Activated CD8-positive, alpha-beta T cell treated with anti-CD3 and anti-CD28 coated beads, Interleukin-2, amount 10 ng/mL, durations not matched to agents 7 days and 5 days (primary cell): ENCODE measurements around the gene VAMP2. TPM values are rescaled to one million over a fixed set of nuclear protein-coding genes. Genes with fewer than 3 reads are reported as not detected.
"Not testable (repeated sequence)": the region's sequence is repeated elsewhere in the genome, so short reads cannot be mapped to it uniquely, and the experiment has no call there.

ENCODE experiments used
- ATAC-seq: fragments of 150-1000 bp; cut with Tn5 transposase; one replicate; pipeline ENCODE4 v1.10.0; 2021; ENCODE audit warnings: moderate library complexity
- CTCF ChIA-PET: fragments of 350-600 bp; sonication (Branson Sonifier 250); formaldehyde crosslinking; loops from one replicate; lab custom pipeline; 2021; ENCODE audit warnings: antibody characterized with exemption; lab: Charles Lee
- POLR2A ChIA-PET: fragments of 350-600 bp; sonication (Branson Sonifier 250); formaldehyde crosslinking; loops from one replicate; lab custom pipeline; 2021; ENCODE audit warnings: antibody characterized with exemption; lab: Charles Lee
- DNase-seq: peaks from one replicate; pipeline ENCODE4 v3.0.0-alpha.2; 2020
- H3K27ac Mint-ChIP-seq: one replicate; pipeline ENCODE4 v1.8.0; 2021; ENCODE audit warnings: mild to moderate bottlenecking, mixed read lengths
- H3K27me3 Mint-ChIP-seq: one replicate; pipeline ENCODE4 v1.8.0; 2021; ENCODE audit warnings: low read depth, mixed read lengths
- H3K36me3 Mint-ChIP-seq: one replicate; pipeline ENCODE4 v1.8.0; 2021; ENCODE audit warnings: low read depth, mixed read lengths
- H3K4me1 Mint-ChIP-seq: one replicate; pipeline ENCODE4 v1.8.0; 2021; ENCODE audit warnings: low read depth, mixed read lengths
- H3K4me3 Mint-ChIP-seq: one replicate; pipeline ENCODE4 v1.8.0; 2021; ENCODE audit warnings: mild to moderate bottlenecking, mixed read lengths
- H3K9me3 Mint-ChIP-seq: one replicate; pipeline ENCODE4 v1.8.0; 2022; ENCODE audit warnings: mixed read lengths; ENCODE audit not compliant: insufficient read depth
- total RNA-seq, 2 experiments: library from RNA; stranded (reverse); gene quantifications; one replicate each; pipeline ENCODE4 v1.2.3, GENCODE V29; 2021

VAMP2 gene
- total RNA-seq, 2 experiments from 2014 or later, result 56.3 to 56.7 TPM

DNA sequence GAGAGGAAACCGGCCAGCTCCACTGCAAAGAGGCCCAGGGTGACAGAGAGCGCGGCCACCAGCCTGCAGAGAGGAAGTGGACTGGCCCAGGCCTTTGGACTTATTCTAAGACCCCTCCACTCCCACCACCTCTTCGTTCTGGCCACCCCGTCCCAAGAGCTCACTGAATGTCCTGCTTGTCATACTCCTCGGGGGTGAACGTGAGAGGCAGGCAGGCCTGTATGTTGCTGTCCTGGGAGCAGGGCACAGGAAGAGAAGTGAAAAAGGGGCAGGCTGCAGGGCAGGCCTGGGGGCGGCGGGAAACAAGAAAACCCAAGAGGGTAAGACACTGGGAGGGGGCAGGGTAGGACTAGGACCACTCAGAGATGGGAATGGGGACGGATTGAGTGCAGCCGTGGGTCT lies 13.0 kb upstream of the VAMP2 start:
- CTCF ChIA-PET, result interaction anchor here (1.2 to 1.9 kb wide), 3 partner anchors 11 to 56 kb away, joined by 5 to 7 read pairs (median 6); partner anchors contain the start of gene BORCS6
- DNase-seq (no peak), ATAC-seq (peak; percentile 3)
- no peaks in the 10 kb centered on the region for H3K27me3 Mint-ChIP-seq
- H3K4me3 Mint-ChIP-seq, result peak overlapping the region; percentile 96
- no peaks in the 10 kb centered on the region for H3K9me3 Mint-ChIP-seq
- POLR2A ChIA-PET, result interaction anchor here (0.5 to 2.4 kb wide), 8 partner anchors 11 to 343 kb away, joined by 3 to 13 read pairs (median 5); partner anchors contain the start of genes CTC1 and VAMP2
- H3K27ac Mint-ChIP-seq, result peak overlapping the region; percentile 88
- H3K36me3 Mint-ChIP-seq, result peaks cover 6% of the 10 kb centered on the region
- H3K4me1 Mint-ChIP-seq, result peaks cover 50% of the 10 kb centered on the region

DNA sequence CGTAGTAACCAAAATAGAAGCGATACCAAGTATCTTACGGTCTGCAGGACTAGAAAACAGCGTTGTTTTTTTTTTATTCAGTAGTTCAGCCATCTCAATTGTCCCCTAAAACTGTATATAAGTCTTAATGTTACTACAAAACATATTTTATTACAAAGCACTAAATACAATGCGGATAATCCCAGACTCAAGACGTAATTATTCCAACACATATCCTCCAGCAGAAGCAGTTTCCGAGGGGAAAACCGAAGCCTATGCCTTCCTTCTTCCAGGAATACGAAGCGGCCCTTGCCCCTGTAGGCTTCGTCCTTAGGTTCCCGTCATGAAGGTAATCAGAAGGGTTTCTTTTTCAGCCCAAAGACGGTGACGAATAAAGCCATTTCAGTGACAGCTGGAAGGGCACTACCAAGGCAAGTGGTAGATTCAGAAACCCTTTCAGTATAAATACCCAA lies 11.1 kb upstream of the VAMP2 start:
- H3K27ac Mint-ChIP-seq, result peak overlapping the region; percentile 99
- H3K4me1 Mint-ChIP-seq, result peaks cover 50% of the 10 kb centered on the region
- CTCF ChIA-PET, result interaction anchor here (0.7 to 1.9 kb wide), 10 partner anchors 8 to 153 kb away, joined by 3 to 6 read pairs (median 4); partner anchors contain the start of genes ALOXE3 and BORCS6

DNA sequence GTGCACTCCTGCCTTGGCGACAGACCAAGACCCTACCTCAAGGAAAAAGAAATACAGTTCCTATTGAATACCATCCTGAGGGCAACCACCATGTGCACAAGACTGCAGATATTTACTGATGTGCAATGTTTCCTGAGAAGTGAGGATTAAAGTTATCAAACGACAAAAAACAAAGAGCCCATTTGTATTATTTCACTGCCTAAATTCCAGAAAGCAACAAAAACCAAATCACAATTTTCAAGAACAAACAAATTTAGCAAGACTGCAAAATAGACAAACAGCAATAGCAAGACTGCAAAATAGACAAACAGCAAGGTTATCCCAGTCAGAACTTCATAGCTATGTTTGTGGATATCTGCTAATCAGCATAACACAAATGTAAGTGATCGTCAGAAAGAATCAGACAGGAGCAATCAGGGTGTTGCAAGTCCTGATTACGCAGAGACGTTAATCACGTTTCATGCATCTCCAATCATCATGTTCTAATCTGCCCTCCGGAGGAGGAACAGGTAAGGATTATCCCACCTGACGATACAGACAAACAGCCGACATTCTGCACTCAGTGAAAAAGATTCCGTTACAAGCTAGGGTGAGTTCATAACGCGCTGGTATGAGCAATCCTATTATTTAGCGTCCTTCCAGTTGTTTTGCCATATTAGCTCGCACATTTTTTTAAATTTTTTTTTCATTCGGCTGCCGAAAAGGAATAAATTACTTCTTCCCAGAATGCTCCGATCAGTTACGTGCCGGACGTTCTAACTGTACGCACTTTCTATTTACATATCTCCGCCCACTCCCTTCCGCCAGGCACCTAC lies 10.5 kb upstream of the VAMP2 start:
- peak; percentile 90 for DNase-seq
- no peaks in the 10 kb centered on the region for H3K9me3 Mint-ChIP-seq
- CTCF ChIA-PET, result interaction anchor here (0.7 to 1.9 kb wide), 13 partner anchors 9 to 227 kb away, joined by 3 to 6 read pairs (median 3); partner anchors contain the start of genes ALOXE3 and BORCS6
- H3K27me3 Mint-ChIP-seq, result no peaks in the 10 kb centered on the region
- peaks cover 50% of the 10 kb centered on the region for H3K4me1 Mint-ChIP-seq
- ATAC-seq, result peak; percentile 79
- H3K36me3 Mint-ChIP-seq, result peaks cover 6% of the 10 kb centered on the region
- H3K27ac Mint-ChIP-seq, result peak overlapping the region; percentile 99
- POLR2A ChIA-PET, result interaction anchor here (0.5 to 3.9 kb wide), 61 partner anchors 10 to 1513 kb away, joined by 3 to 343 read pairs (median 6); partner anchors contain the start of genes AURKB, BORCS6, CNTROB and CTC1
- H3K4me3 Mint-ChIP-seq, result peak overlapping the region; percentile 85

More for the DNA sequence above, 11.1 kb upstream of the VAMP2 start:
- Mint-ChIP-seq H3K4me3 (peak overlapping the region; percentile 85), H3K9me3 (no peaks in the 10 kb centered on the region), H3K27me3 (no peaks in the 10 kb centered on the region), H3K36me3 (peaks cover 6% of the 10 kb centered on the region)
- no peak for DNase-seq
- no peak for ATAC-seq
- POLR2A ChIA-PET, result interaction anchor here (0.5 to 3.9 kb wide), 52 partner anchors 9 to 1514 kb away, joined by 3 to 343 read pairs (median 7); partner anchors contain the start of genes AURKB, BORCS6, CNTROB and CTC1

DNA sequence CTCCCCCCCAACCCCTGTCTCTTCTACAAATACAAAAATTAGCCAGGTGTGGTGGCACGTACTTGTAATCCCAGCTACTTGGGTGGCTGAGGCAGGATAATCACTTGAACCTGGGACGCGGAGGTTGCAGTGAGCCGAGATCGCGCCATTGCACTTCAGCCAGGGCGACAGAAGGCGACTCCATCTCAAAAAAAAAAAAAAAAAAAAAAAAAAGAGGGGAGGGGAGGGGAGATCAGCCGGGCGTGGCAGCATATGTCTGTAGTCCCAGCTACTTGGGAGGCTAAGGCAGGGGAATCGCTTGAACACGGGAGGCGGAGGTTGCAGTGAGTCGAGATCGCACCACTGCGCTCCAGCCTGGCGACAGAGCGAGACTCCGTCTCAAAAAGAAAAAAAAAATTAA lies 7.4 kb upstream of the VAMP2 start:
- peaks cover 36% of the 10 kb centered on the region for H3K4me1 Mint-ChIP-seq
- H3K27ac Mint-ChIP-seq, DNase-seq, H3K9me3 Mint-ChIP-seq, H3K4me3 Mint-ChIP-seq, ATAC-seq, CTCF ChIA-PET, H3K27me3 Mint-ChIP-seq, H3K36me3 Mint-ChIP-seq: not testable (repeated sequence)
- POLR2A ChIA-PET, result interaction anchor here (0.6 to 1.1 kb wide), 2 partner anchors 12 to 15 kb away, joined by 3 read pairs; no protein-coding TSS in a partner anchor

DNA sequence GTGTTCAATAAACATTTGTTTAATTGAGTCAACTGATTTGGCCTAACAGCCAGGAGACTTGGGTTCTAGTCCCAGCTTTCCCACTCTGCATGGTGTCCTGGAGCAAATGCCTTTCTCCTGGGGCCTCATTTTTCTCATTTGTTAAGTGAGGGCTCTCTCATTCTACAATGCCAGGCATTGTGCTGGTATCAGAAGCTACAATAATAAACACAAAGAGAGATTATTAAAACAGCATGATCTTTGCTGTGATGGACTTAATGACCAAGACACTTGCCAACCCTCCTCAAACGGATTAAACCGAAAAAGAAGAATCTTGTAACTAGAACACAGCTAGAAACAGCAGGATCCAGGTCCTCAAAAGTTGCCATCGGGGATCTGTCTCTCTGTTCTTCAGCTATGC lies 4.8 kb upstream of the VAMP2 start:
- H3K36me3 Mint-ChIP-seq, result peaks cover 4% of the 10 kb centered on the region
- no peaks in the 10 kb centered on the region for H3K27me3 Mint-ChIP-seq
- no peak for DNase-seq
- H3K4me1 Mint-ChIP-seq, result peaks cover 32% of the 10 kb centered on the region
- ATAC-seq, result no peak
- no peak overlapping the region for H3K4me3 Mint-ChIP-seq
- H3K9me3 Mint-ChIP-seq, result no peaks in the 10 kb centered on the region
- ChIA-PET CTCF (interaction anchor here (2.2 kb wide), 1 partner anchor 9 kb away, joined by 10 read pairs; no protein-coding TSS in a partner anchor), POLR2A (interaction anchor here (1.0 to 1.3 kb wide), 2 partner anchors 12 to 18 kb away, joined by 3 to 4 read pairs; no protein-coding TSS in a partner anchor)
- H3K27ac Mint-ChIP-seq, result no peak overlapping the region

DNA sequence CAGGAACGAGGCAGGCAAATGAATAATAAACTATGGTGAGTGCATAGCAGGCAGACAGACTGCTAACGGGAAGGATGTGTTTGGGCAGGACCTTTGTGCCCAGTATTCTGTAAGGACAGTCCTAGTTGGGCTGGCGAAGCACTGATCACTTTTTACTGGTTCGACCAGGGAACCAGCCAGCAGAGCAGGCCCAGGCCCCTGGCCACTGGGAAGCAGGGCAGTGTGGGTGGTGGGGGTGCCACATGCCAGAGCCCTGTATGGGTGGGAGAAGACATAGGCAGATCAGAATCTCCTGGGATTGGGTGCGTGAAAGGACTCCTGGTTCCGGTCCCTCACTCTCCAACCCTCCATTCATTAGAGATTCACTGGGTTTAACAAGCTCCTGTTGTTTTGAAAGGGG lies 4.0 kb upstream of the VAMP2 start:
- Mint-ChIP-seq H3K4me1 (peaks cover 31% of the 10 kb centered on the region), H3K27me3 (no peaks in the 10 kb centered on the region), H3K27ac (no peak overlapping the region), H3K4me3 (no peak overlapping the region), H3K9me3 (no peaks in the 10 kb centered on the region), H3K36me3 (peaks cover 7% of the 10 kb centered on the region)
- DNase-seq (no peak), ATAC-seq (no peak)
- ChIA-PET CTCF (interaction anchor here (2.2 kb wide), 1 partner anchor 8 kb away, joined by 10 read pairs; no protein-coding TSS in a partner anchor), POLR2A (interaction anchor here (0.6 to 1.3 kb wide), 3 partner anchors 11 to 21 kb away, joined by 3 to 4 read pairs (median 4); no protein-coding TSS in a partner anchor)

DNA sequence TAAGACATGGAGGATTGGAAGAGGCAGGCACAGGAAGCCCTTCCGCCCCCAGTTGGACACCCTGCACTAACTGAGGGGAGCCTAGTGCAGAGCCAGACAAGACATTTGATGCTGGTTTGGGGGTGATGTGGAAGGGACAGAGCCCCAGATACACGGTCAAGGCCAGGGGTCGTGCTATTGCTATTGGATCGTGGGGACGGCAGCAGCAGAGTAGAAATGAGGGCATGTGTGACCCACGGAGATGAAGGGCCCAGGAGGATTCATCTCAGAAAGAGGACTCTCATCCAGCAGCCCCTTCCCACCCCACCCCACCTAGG lies 2.0 kb upstream of the VAMP2 start:
- H3K27me3 Mint-ChIP-seq, result no peaks in the 10 kb centered on the region
- peaks cover 48% of the 10 kb centered on the region for H3K4me1 Mint-ChIP-seq
- peak overlapping the region; percentile 94 for H3K27ac Mint-ChIP-seq
- CTCF ChIA-PET, result interaction anchor here (1.2 to 2.7 kb wide), 3 partner anchors 8 to 46 kb away, joined by 5 to 17 read pairs (median 7); partner anchors contain the start of gene ALOXE3
- POLR2A ChIA-PET, result interaction anchor here (0.7 to 8.3 kb wide), 12 partner anchors 8 to 83 kb away, joined by 3 to 343 read pairs (median 6); partner anchors contain the start of genes CTC1 and PER1
- H3K36me3 Mint-ChIP-seq, result peaks cover 26% of the 10 kb centered on the region
- peak overlapping the region; percentile 69 for H3K4me3 Mint-ChIP-seq
- no peak for ATAC-seq
- no peaks in the 10 kb centered on the region for H3K9me3 Mint-ChIP-seq
- peak; percentile 60 for DNase-seq

DNA sequence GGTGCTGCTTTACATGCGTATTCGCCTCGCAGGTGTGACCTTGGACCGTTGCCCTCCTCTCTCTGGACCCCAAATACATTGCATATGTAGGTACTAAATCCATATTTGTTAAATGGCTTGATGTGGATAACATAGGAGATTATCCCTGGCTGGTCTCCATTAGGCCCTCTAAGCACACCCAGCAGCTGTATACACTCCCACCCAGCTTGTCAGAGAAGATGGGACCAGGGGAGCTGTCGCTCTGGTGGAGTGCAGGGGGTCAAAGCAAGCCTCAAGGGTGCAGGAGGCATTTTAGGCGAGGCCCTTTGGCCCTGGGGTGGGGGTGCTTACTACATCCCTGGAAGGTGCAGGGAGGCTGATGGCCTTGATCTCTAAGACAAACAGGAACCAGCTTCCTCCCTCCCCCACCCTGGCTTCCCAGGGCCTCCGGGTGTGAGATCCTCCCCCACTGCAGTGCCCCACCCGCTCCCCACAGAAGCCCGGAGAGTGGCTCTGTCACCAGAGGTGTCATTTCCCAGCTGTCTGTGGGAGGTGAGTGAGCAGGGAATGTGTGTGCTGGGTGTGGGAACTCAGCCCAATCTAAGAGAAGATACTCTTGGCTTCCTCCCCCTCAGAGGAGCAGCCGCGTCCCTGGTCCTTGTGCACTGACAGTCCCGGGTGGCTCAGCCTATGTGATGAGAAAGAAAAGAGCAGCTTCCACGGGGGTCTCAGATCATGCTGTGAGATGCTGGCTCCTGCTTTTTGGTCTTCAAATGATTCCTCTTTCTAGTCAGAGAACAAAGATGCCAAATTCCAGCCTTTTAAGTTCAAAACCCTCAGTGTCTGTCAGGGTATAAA lies 1.4 kb upstream of the VAMP2 start:
- H3K4me1 Mint-ChIP-seq, result peaks cover 54% of the 10 kb centered on the region

DNA sequence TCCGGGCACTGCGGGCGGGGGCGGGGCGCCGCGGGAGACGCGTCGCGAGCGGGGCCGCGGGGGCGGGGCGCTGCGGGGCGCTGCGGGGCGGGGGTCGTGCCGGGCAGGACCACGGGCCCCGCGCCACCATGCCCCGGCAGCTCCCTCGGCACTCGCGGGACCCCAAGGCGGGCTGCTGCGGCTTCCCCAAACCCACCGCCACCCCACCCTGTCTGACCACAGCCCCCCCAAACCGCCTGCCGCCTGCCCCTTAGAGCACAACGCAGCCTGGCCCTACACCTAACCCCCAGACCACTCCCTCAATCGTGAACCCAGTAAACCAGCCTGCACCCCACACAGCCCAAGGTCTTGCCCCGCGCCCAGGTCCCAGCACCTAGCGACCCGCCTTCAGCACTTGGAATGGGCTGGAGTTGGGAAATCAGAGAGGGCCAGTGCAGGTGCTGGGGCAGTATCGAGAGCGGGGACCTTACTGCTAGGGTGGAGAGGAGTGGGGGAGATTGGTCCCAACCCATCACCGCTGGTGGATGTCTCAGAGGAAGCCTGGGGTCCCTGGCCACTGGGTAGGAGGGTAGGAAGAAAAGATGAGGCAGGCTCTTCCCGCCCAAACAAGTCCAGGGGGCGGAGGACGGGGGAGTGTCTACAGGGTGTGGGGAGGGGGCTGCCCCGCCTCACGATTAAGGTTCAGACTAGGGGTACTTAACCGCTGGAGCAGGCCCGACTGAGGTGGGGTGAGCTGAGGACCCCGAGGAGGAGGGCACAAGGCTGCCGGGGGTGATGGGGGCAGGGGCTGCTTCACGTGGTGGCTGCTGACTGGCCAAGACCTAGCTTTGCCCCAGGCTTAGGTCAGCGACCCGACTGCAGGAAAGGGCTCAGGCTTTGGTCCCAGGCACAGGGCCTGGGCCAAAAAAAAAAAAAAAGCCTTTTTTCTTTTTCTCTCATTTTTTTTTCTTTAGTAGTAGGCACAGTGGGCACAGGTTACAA lies 539 bp upstream of the VAMP2 start:
- H3K4me1 Mint-ChIP-seq, result peaks cover 61% of the 10 kb centered on the region
- H3K27me3 Mint-ChIP-seq, result no peaks in the 10 kb centered on the region
- ChIA-PET POLR2A (interaction anchor here (0.6 to 8.3 kb wide), 16 partner anchors 8 to 292 kb away, joined by 3 to 343 read pairs (median 5); partner anchors contain the start of genes CTC1, PER1 and TMEM107), CTCF (interaction anchor here (0.8 to 14.0 kb wide), 8 partner anchors 8 to 44 kb away, joined by 3 to 165 read pairs (median 4); partner anchors contain the start of gene ALOXE3)
- peak overlapping the region; percentile 79 for H3K4me3 Mint-ChIP-seq
- peak; percentile 18 for ATAC-seq
- peaks cover 36% of the 10 kb centered on the region for H3K36me3 Mint-ChIP-seq
- H3K27ac Mint-ChIP-seq, result peak overlapping the region; percentile 94
- no peak for DNase-seq
- no peaks in the 10 kb centered on the region for H3K9me3 Mint-ChIP-seq

More for the DNA sequence above, 1.4 kb upstream of the VAMP2 start:
- ChIA-PET POLR2A (interaction anchor here (0.7 to 8.3 kb wide), 15 partner anchors 8 to 83 kb away, joined by 3 to 343 read pairs (median 5); partner anchors contain the start of genes CTC1 and PER1), CTCF (interaction anchor here (0.8 to 2.7 kb wide), 7 partner anchors 9 to 45 kb away, joined by 3 to 17 read pairs (median 4); partner anchors contain the start of gene ALOXE3)
- DNase-seq, result peak; percentile 87
- H3K27ac Mint-ChIP-seq, result peak overlapping the region; percentile 94
- H3K27me3 Mint-ChIP-seq, result no peaks in the 10 kb centered on the region
- ATAC-seq, result peak; percentile 56
- peaks cover 30% of the 10 kb centered on the region for H3K36me3 Mint-ChIP-seq
- H3K9me3 Mint-ChIP-seq, result no peaks in the 10 kb centered on the region
- peak overlapping the region; percentile 69 for H3K4me3 Mint-ChIP-seq
